ENCODE measurements around the gene MTURN.

- no peak for TF ChIP-seq TAF1 (IDR thresholded peaks at IDR 0.05; ENCODE audit: low read depth)
- no peak for TF ChIP-seq TCF12 (IDR thresholded peaks at IDR 0.05; ENCODE audit: low read depth)
- no peak for TF ChIP-seq CREB1 (IDR thresholded peaks at IDR 0.05; ENCODE audit: low read depth)
Measured at GRCh38 chr7:30136743-30137485, 2.1 kb downstream of the MTURN start.

Measured in Ishikawa (cell line).